Activated CD8-positive, alpha-beta T cell treated with anti-CD3 and anti-CD28 coated beads, Interleukin-2, amount 10 ng/mL, durations not matched to agents 7 days and 5 days (primary cell): ENCODE results near the gene GP1BA. TPM values are rescaled to one million over a fixed set of nuclear protein-coding genes. Genes with fewer than 3 reads are reported as not detected.

Source experiments
- ATAC-seq: fragments of 150-1000 bp; cut with Tn5 transposase; one replicate; pipeline ENCODE4 v1.10.0; 2021; ENCODE audit warnings: moderate library complexity
- CTCF ChIA-PET: fragments of 350-600 bp; sonication (Branson Sonifier 250); formaldehyde crosslinking; loops from one replicate; lab custom pipeline; 2021; ENCODE audit warnings: antibody characterized with exemption; lab: Charles Lee
- POLR2A ChIA-PET: fragments of 350-600 bp; sonication (Branson Sonifier 250); formaldehyde crosslinking; loops from one replicate; lab custom pipeline; 2021; ENCODE audit warnings: antibody characterized with exemption; lab: Charles Lee
- DNase-seq: peaks from one replicate; pipeline ENCODE4 v3.0.0-alpha.2; 2020
- H3K27ac Mint-ChIP-seq: one replicate; pipeline ENCODE4 v1.8.0; 2021; ENCODE audit warnings: mild to moderate bottlenecking, mixed read lengths
- H3K27me3 Mint-ChIP-seq: one replicate; pipeline ENCODE4 v1.8.0; 2021; ENCODE audit warnings: low read depth, mixed read lengths
- H3K36me3 Mint-ChIP-seq: one replicate; pipeline ENCODE4 v1.8.0; 2021; ENCODE audit warnings: low read depth, mixed read lengths
- H3K4me1 Mint-ChIP-seq: one replicate; pipeline ENCODE4 v1.8.0; 2021; ENCODE audit warnings: low read depth, mixed read lengths
- H3K4me3 Mint-ChIP-seq: one replicate; pipeline ENCODE4 v1.8.0; 2021; ENCODE audit warnings: mild to moderate bottlenecking, mixed read lengths
- H3K9me3 Mint-ChIP-seq: one replicate; pipeline ENCODE4 v1.8.0; 2022; ENCODE audit warnings: mixed read lengths; ENCODE audit not compliant: insufficient read depth
- total RNA-seq, 2 experiments: library from RNA; stranded (reverse); gene quantifications; one replicate each; pipeline ENCODE4 v1.2.3, GENCODE V29; 2021

Gene GP1BA
- not detected for total RNA-seq

DNA sequence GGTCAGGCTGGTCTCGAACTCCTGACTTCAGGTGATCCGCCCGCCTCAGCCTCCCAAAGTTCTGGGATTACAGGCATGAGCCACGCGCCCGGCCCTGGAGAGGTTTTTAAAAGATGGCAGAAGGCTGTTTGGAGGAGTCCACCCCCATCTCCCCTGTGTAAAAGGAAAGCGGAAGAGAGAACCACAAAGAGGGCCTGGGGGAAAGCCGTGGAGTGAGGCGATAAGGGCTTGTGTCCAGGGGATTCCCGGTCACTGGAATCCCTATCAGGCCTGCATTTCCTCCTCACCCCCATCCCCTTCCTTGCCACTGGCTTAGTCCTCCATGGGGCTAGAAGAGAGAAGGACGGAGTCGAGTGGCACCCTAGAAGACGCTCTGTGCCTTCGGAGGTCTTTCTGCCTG lies at the start of gene GP1BA:
Gene GP1BA (plus strand): TSS at position 315 of the 400 bp plus-strand sequence. CDS start 328 bp downstream, outside the sequence.
- DNase-seq (no peak), ATAC-seq (no peak)
- no peak within 1 kb of the TSS for H3K27ac Mint-ChIP-seq
- ChIA-PET POLR2A (interaction anchor here (1.6 kb wide), 1 partner anchor 8 kb away, joined by 6 read pairs; no protein-coding TSS in a partner anchor), CTCF (interaction anchor here (0.6 kb wide), 1 partner anchor 149 kb away, joined by 4 read pairs; no protein-coding TSS in a partner anchor)
- H3K4me3 Mint-ChIP-seq = no peak within 1 kb of the TSS
- H3K36me3 Mint-ChIP-seq = peaks cover 50% of the 10 kb centered on the region
- peaks cover 26% of the 10 kb centered on the region for H3K4me1 Mint-ChIP-seq
- H3K27me3 Mint-ChIP-seq = no peaks in the 10 kb centered on the region
- H3K9me3 Mint-ChIP-seq = no peaks in the 10 kb centered on the region

DNA sequence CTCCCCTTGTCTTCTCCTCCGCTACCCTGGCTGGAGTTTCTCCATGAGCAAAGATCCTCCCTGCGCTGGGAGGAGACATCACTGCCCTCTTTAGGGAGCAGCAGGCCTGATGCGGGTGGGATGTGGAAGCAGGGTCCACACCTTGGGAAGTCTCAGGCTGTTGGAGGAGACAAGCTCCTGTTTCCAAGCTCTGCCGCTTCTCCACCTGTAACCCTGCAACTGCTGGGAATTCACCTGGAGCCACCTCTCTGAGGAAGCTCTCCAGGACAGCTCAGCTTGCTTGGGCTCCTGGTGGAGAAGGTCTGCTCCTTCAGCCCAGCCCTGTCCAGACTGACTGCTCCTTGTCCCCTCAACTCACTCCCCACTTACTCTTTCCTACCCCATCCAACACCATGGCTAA lies 47.6 kb upstream of the GP1BA start:
- H3K4me1 Mint-ChIP-seq = no peaks in the 10 kb centered on the region
- CTCF ChIA-PET = interaction anchor here (1.7 to 2.6 kb wide), 2 partner anchors 25 to 94 kb away, joined by 3 to 6 read pairs; no protein-coding TSS in a partner anchor
- no peaks in the 10 kb centered on the region for H3K27me3 Mint-ChIP-seq
- POLR2A ChIA-PET = no interaction called here
- no peaks in the 10 kb centered on the region for H3K9me3 Mint-ChIP-seq
- no peak for DNase-seq
- H3K4me3 Mint-ChIP-seq = no peak overlapping the region
- H3K27ac Mint-ChIP-seq = no peak overlapping the region
- H3K36me3 Mint-ChIP-seq = peaks cover 18% of the 10 kb centered on the region
- ATAC-seq = no peak

DNA sequence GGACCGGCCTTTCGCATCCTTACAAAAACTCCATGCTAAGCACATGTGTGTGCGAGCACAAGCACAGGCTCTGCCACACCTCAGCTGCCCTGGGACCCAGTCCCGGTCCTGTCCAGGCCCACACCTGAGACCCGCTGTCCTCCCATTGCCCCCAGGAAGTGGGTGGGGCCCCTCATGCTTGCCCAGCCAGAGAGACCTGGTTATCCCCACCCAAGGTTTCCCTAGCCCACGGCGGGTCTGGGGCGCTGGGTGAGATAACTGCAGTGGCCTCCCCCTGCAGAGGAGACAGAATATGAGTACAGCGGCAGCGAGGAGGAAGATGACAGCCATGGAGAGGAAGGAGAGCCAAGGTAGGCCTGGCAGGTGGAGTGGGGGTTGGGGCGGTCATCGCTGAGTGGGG lies 45.2 kb upstream of the GP1BA start:
- H3K27me3 Mint-ChIP-seq = no peaks in the 10 kb centered on the region
- H3K4me1 Mint-ChIP-seq = no peaks in the 10 kb centered on the region
- ChIA-PET CTCF (interaction anchor here (2.8 kb wide), 1 partner anchor 97 kb away, joined by 10 read pairs; the partner anchor contains the start of gene GLTPD2), POLR2A (no interaction called here)
- no peaks in the 10 kb centered on the region for H3K9me3 Mint-ChIP-seq
- H3K27ac Mint-ChIP-seq = no peak overlapping the region
- peaks cover 25% of the 10 kb centered on the region for H3K36me3 Mint-ChIP-seq
- no peak for ATAC-seq
- H3K4me3 Mint-ChIP-seq = no peak overlapping the region
- DNase-seq = no peak

DNA sequence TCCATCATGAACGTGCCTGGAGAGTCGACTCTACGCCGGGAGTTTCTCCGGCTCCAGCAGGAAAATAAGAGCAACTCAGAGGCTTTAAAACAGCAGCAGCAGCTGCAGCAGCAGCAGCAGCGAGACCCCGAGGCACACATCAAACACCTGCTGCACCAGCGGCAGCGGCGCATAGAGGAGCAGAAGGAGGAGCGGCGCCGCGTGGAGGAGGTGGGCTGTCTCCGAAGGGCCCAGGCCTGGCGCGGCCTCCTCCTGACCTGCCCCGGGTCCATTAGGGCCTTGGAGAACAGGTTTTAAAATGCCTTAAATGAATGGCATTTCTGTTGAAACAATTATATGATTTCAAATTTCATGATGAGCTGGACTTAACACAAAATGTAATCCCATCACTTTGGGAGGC lies 44.5 kb upstream of the GP1BA start:
- peaks cover 25% of the 10 kb centered on the region for H3K36me3 Mint-ChIP-seq
- CTCF ChIA-PET = interaction anchor here (1.5 to 2.8 kb wide), 3 partner anchors 12 to 157 kb away, joined by 3 to 10 read pairs (median 5); partner anchors contain the start of genes C17orf107 and GLTPD2

DNA sequence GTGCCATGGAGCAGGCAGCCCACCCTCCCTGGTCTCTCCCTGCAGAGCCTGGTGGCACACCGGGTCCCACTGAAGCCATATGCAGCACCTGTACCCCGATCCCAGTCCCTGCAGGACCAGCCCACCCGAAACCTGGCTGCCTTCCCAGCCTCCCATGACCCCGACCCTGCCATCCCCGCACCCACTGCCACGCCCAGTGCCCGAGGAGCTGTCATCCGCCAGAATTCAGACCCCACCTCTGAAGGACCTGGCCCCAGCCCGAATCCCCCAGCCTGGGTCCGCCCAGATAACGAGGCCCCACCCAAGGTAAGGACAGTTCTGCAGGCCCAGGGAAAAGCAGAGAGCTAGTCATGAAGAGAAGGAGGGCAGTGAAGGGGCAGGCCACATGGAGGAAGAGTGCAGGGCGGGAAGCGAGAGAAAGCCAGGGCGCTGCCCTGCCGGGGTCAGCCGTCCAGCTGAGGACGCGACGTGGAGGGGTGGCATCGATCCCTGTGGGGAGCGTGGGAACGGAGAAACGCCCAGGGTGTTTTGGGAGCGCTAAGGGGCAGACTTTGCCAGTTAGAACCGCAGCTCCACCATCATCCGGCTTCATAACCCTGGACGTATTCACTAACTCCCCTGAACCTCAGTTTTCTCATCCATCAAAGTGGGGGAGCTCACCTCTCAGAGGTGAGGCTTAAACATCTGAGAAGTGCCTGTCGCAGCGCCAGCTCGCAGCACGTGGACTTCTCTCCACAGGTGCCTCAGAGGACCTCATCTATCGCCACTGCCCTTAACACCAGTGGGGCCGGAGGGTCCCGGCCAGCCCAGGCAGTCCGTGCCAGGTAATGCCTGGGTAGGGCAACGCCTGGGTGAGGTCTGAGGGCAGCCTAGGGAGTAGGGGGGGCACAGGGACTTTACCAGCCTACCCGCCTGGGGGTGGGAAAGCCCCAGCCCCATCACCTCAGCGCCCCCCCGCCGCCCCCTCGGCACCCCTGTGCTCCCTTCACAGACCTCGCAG lies 40.4 kb upstream of the GP1BA start:
- H3K4me1 Mint-ChIP-seq = no peaks in the 10 kb centered on the region
- no peak for ATAC-seq
- ChIA-PET CTCF (interaction anchor here (1.3 kb wide), 1 partner anchor 12 kb away, joined by 3 read pairs; no protein-coding TSS in a partner anchor), POLR2A (no interaction called here)
- H3K27me3 Mint-ChIP-seq = no peaks in the 10 kb centered on the region
- no peak overlapping the region for H3K4me3 Mint-ChIP-seq
- no peaks in the 10 kb centered on the region for H3K9me3 Mint-ChIP-seq
- no peak for DNase-seq
- peaks cover 27% of the 10 kb centered on the region for H3K36me3 Mint-ChIP-seq
- no peak overlapping the region for H3K27ac Mint-ChIP-seq

More for the DNA sequence above, 44.5 kb upstream of the GP1BA start:
- Mint-ChIP-seq H3K27me3 (no peaks in the 10 kb centered on the region), H3K4me1 (no peaks in the 10 kb centered on the region), H3K27ac (no peak overlapping the region), H3K4me3 (no peak overlapping the region), H3K9me3 (no peaks in the 10 kb centered on the region)
- POLR2A ChIA-PET = no interaction called here
- no peak for DNase-seq
- no peak for ATAC-seq

DNA sequence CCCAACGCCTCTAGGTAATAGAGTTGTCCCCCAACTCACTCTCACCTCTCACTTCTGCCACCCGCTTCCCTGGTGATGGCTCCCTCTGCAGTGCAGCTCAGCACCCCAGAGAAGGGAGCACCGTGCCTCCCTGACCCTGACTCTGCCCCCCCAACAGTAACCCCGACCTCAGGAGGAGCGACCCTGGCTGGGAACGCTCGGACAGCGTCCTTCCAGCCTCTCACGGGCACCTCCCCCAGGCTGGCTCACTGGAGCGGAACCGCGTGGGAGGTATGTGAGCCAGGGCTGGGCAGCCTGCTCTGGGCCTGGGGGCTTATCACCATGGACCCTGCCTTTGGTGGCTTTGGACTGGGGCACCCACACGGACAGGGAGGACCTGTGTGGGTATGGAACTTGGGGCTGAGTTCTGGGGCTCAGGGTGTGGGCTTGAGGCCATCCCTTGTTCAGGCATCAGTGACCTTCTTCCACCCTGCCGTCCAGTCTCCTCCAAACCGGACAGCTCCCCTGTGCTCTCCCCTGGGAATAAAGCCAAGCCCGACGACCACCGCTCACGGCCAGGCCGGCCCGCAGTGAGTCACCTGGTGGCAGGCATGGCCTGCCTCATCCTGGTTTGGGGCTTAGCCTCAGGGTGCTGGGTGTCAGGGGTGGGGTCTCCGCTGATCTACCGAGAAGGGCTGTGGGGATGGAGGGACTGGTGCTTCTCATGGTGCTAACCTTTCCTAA lies 39.4 kb upstream of the GP1BA start:
- Mint-ChIP-seq H3K4me3 (no peak overlapping the region), H3K36me3 (peaks cover 29% of the 10 kb centered on the region), H3K27ac (no peak overlapping the region), H3K4me1 (no peaks in the 10 kb centered on the region), H3K9me3 (no peaks in the 10 kb centered on the region), H3K27me3 (no peaks in the 10 kb centered on the region)
- CTCF ChIA-PET = no interaction called here
- ATAC-seq (no peak), DNase-seq (no peak)
- POLR2A ChIA-PET = interaction anchor here (1.0 kb wide), 1 partner anchor 102 kb away, joined by 3 read pairs; no protein-coding TSS in a partner anchor

DNA sequence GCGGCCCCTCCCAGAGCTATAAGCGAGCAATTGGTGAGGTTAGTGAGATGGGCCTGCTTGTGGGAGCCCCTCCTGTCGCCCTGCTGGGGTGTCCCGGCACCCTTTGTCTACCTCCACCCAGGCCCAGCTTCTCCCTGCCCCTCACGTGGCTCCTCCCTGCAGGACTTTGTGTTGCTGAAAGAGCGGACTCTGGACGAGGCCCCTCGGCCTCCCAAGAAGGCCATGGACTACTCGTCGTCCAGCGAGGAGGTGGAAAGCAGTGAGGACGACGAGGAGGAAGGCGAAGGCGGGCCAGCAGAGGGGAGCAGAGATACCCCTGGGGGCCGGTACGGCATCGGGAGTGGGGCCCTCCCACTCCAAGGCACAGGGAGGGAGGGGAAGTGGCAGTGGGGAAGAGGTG lies 38.8 kb upstream of the GP1BA start:
- Mint-ChIP-seq H3K4me1 (no peaks in the 10 kb centered on the region), H3K27ac (no peak overlapping the region), H3K36me3 (peaks cover 29% of the 10 kb centered on the region), H3K9me3 (no peaks in the 10 kb centered on the region), H3K27me3 (no peaks in the 10 kb centered on the region), H3K4me3 (no peak overlapping the region)
- ChIA-PET CTCF (no interaction called here), POLR2A (interaction anchor here (1.0 kb wide), 1 partner anchor 103 kb away, joined by 3 read pairs; no protein-coding TSS in a partner anchor)
- ATAC-seq (no peak), DNase-seq (no peak)

DNA sequence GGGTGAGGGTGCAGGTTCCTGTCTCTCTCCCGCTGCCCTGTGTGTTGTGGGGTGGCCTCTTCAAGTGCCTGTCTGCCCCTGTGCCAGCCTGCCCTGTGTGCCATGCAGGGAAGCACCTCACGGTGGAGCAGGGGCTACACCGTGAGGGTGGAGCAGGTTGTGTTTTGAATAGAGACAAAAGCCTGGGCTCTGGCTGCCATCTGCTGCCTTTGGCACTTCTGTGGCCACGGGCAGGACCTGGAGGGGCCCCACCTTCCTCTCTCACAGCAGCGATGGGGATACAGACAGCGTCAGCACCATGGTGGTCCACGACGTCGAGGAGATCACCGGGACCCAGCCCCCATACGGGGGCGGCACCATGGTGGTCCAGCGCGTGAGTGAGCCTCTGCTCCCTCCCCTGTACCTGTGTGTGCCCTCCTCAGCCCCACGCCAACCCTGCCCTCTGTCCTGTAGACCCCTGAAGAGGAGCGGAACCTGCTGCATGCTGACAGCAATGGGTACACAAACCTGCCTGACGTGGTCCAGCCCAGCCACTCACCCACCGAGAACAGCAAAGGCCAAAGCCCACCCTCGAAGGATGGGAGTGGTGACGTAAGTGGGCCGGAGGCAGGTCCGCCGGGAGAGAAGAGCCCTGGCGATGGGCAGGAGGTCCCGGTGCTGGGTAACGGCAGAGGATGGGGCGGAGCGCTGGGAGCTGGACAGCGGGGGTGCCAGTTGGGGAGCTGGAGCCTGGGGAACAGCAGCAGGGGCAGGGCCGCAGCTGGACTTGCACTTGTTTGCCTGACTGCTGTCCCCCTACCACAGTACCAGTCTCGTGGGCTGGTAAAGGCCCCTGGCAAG lies 38.1 kb upstream of the GP1BA start:
- POLR2A ChIA-PET = no interaction called here
- H3K36me3 Mint-ChIP-seq = peaks cover 28% of the 10 kb centered on the region
- H3K4me3 Mint-ChIP-seq = no peak overlapping the region
- CTCF ChIA-PET = interaction anchor here (1.0 kb wide), 1 partner anchor 9 kb away, joined by 4 read pairs; the partner anchor contains the start of gene CHRNE
- ATAC-seq (no peak), DNase-seq (no peak)
- no peak overlapping the region for H3K27ac Mint-ChIP-seq
- no peaks in the 10 kb centered on the region for H3K9me3 Mint-ChIP-seq
- H3K4me1 Mint-ChIP-seq = peaks cover 3% of the 10 kb centered on the region
- no peaks in the 10 kb centered on the region for H3K27me3 Mint-ChIP-seq

DNA sequence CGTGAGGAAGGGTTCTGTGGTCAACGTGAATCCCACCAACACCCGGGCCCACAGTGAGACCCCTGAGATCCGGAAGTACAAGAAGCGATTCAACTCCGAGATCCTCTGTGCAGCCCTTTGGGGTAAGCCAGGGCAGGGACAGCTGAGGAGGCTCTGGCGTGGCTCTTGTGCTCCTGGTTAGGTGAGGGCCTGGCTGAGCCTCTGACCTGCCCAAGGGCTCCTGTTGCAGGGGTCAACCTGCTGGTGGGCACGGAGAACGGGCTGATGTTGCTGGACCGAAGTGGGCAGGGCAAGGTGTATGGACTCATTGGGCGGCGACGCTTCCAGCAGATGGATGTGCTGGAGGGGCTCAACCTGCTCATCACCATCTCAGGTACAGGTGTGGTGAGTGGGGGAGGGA lies 37.0 kb upstream of the GP1BA start:
- H3K9me3 Mint-ChIP-seq = no peaks in the 10 kb centered on the region
- peaks cover 2% of the 10 kb centered on the region for H3K27me3 Mint-ChIP-seq
- DNase-seq = no peak
- H3K4me3 Mint-ChIP-seq = no peak overlapping the region
- ATAC-seq = no peak
- peaks cover 11% of the 10 kb centered on the region for H3K4me1 Mint-ChIP-seq
- ChIA-PET POLR2A (no interaction called here), CTCF (interaction anchor here (1.0 kb wide), 1 partner anchor 8 kb away, joined by 4 read pairs; the partner anchor contains the start of gene CHRNE)
- peaks cover 26% of the 10 kb centered on the region for H3K36me3 Mint-ChIP-seq
- no peak overlapping the region for H3K27ac Mint-ChIP-seq

DNA sequence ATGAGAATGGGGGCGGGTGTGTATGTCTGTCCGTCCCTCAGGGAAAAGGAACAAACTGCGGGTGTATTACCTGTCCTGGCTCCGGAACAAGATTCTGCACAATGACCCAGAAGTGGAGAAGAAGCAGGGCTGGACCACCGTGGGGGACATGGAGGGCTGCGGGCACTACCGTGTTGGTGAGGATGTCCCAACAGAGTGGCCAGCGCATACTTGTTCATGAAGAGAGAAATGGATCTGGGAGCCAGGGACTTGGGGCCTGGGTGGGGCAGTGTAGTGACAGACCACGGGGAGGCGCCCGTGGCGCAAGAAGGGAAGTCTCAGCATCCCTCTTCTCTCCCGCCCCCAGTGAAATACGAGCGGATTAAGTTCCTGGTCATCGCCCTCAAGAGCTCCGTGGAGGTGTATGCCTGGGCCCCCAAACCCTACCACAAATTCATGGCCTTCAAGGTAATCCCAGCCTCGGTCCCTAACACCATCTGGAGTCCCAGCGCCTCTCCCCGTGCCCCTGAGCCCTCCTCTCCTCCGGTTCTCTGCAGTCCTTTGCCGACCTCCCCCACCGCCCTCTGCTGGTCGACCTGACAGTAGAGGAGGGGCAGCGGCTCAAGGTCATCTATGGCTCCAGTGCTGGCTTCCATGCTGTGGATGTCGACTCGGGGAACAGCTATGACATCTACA lies 36.3 kb upstream of the GP1BA start:
- Mint-ChIP-seq H3K36me3 (peaks cover 24% of the 10 kb centered on the region), H3K9me3 (no peaks in the 10 kb centered on the region), H3K27me3 (peaks cover 4% of the 10 kb centered on the region), H3K4me3 (no peak overlapping the region), H3K4me1 (peaks cover 14% of the 10 kb centered on the region), H3K27ac (no peak overlapping the region)
- DNase-seq (no peak), ATAC-seq (no peak)
- ChIA-PET POLR2A (no interaction called here), CTCF (no interaction called here)
